Fibroblast of lung (primary cell): ENCODE data around the gene TSC22D2. TPM values are rescaled to one million over a fixed set of nuclear protein-coding genes. Genes with fewer than 3 reads are reported as not detected.

Experiments used
- DNase-seq, 2 donors: peaks; one replicate each; pipeline versions ENCODE4 v3.0.0 to v3.0.0-alpha.2; 2010; ENCODE audit warnings: low read depth in 2 of 2
- H2AFZ ChIP-seq: 2 replicates; pipeline ENCODE4 v1.5.1; 2012; ENCODE audit warnings: low read length, control low read depth, inconsistent platforms
- H3K27ac ChIP-seq: 2 replicates; pipeline ENCODE4 v1.5.1; 2011; ENCODE audit warnings: low read length, control low read depth; ENCODE audit not compliant: insufficient read depth
- H3K27me3 ChIP-seq: 2 replicates; pipeline ENCODE4 v1.5.1; 2011; ENCODE audit warnings: mild to moderate bottlenecking, low read length; ENCODE audit not compliant: control insufficient read depth, insufficient read depth
- H3K36me3 ChIP-seq: 2 replicates; pipeline ENCODE4 v1.5.1; 2011; ENCODE audit warnings: low read length; ENCODE audit not compliant: control insufficient read depth, insufficient read depth
- H3K4me1 ChIP-seq: 2 replicates; pipeline ENCODE4 v1.5.1; 2011; ENCODE audit warnings: low read length; ENCODE audit not compliant: control insufficient read depth, insufficient read depth; ENCODE audit errors: extremely low read depth
- H3K4me2 ChIP-seq: 2 replicates; pipeline ENCODE4 v1.5.1; 2011; ENCODE audit warnings: low read length, control low read depth; ENCODE audit not compliant: insufficient read depth; ENCODE audit errors: extremely low read depth
- H3K4me3 ChIP-seq, 4 experiments: fragments of 200-600 bp in 1 of 4; sonication (generic) in 1 of 4; replicated peaks in 1 of 4; 2 replicates each; pipeline ENCODE4 v1.5.1; 2011 to 2016; ENCODE audit warnings: low read length in 4 of 4, low read depth in 3 of 4, mild to moderate bottlenecking in 3 of 4, control low read depth in 2 of 4, inconsistent platforms in 1 of 4, mixed read lengths in 1 of 4; ENCODE audit not compliant: insufficient read depth in 1 of 4; ENCODE audit errors: control extremely low read depth in 1 of 4
- H3K79me2 ChIP-seq: 2 replicates; pipeline ENCODE4 v1.5.1; 2012; ENCODE audit warnings: mild to moderate bottlenecking, low read length, inconsistent platforms; ENCODE audit not compliant: control insufficient read depth, insufficient read depth
- H3K9ac ChIP-seq: 2 replicates; pipeline ENCODE4 v1.5.1; 2011; ENCODE audit warnings: mild to moderate bottlenecking, low read length, control low read depth; ENCODE audit not compliant: insufficient read depth
- H3K9me3 ChIP-seq: 2 replicates; pipeline ENCODE4 v1.5.1; 2012; ENCODE audit warnings: low read depth, low read length; ENCODE audit not compliant: control insufficient read depth, insufficient read depth
- H4K20me1 ChIP-seq: 2 replicates; pipeline ENCODE4 v1.5.1; 2011; ENCODE audit warnings: low read length; ENCODE audit not compliant: control insufficient read depth, insufficient read depth; ENCODE audit errors: extremely low read depth
- EZH2 ChIP-seq: IDR thresholded peaks from 2 replicates; pipeline ENCODE4 v1.5.1; 2012; ENCODE audit warnings: low read length, control low read depth, mild to moderate bottlenecking; ENCODE audit errors: missing control alignments
- polyA plus RNA-seq, 2 donors: library from polyadenylated mRNA; depleted of rRNA in 1 of 2; stranded (reverse) in 1 of 2; unstranded in 1 of 2; fragments of >200 nt; gene quantifications; 2 replicates each; pipeline ENCODE4 v1.2.1, GENCODE V29; 2011 to 2012; ENCODE audit warnings: missing spikeins in 1 of 2
- total RNA-seq: library from RNA; depleted of rRNA; stranded (reverse); fragments of >200 nt; gene quantifications from 2 replicates; pipeline ENCODE4 v1.2.1, GENCODE V29; 2014
- TF ChIP-seq, protein P1 (sequence below), 2 donors: IDR thresholded peaks in 1 of 2; conservative IDR thresholded peaks in 1 of 2; 1 replicate in 1 of 2; 2 replicates in 1 of 2; pipeline ENCODE4 v1.5.1; 2011 to 2012; ENCODE audit warnings: low read length in 2 of 2, control low read depth in 1 of 2, inconsistent platforms in 1 of 2, low read depth in 1 of 2, mild to moderate bottlenecking in 1 of 2

TSC22D2 gene
- total and polyA plus RNA-seq, 2 donors (not counting 1 experiment from before 2014, with no cell fraction given): 23.6 to 29.3 TPM

DNA sequence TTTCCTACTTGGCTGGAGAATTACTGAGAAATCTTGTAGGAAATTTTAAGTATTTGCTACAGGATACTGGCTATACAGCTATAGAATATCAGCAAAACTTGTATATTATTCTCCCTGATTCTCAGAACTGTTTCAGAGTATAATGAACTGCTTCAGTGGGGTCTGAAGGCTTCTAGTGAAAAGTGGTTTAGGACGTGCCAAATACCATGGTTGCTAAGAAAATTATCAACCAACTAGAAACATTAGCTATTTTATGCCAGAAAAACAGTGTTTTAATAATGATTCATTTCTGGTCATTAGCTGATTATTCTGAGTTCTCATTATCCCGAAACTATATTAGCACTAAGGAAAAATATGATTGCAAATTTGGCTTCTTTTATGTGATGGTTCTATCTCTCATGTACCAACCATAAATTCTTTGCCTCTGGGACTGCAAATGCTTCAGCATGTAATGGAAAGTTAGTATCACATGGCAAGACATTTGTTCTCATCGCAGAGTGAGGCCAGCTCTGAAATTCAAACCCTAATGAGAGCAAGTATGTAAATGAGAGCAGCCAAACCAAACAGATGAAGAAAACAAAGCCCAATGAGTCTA is 11.0 kb upstream of the TSC22D2 start:
- Histone ChIP-seq H3K27me3 (no peaks in the 10 kb centered on the region), H2AFZ (no peak overlapping the region), H3K9me3 (no peaks in the 10 kb centered on the region), H3K4me3 (no peak overlapping the region), H3K36me3 (no peaks in the 10 kb centered on the region), H3K4me2 (no peak overlapping the region), H3K4me1 (no peaks in the 10 kb centered on the region), H4K20me1 (no peaks in the 10 kb centered on the region), H3K79me2 (no peaks in the 10 kb centered on the region), H3K27ac (no peak overlapping the region), H3K9ac (no peak overlapping the region)
- TF ChIP-seq EZH2: no peak
- TF ChIP-seq, protein P1, sequence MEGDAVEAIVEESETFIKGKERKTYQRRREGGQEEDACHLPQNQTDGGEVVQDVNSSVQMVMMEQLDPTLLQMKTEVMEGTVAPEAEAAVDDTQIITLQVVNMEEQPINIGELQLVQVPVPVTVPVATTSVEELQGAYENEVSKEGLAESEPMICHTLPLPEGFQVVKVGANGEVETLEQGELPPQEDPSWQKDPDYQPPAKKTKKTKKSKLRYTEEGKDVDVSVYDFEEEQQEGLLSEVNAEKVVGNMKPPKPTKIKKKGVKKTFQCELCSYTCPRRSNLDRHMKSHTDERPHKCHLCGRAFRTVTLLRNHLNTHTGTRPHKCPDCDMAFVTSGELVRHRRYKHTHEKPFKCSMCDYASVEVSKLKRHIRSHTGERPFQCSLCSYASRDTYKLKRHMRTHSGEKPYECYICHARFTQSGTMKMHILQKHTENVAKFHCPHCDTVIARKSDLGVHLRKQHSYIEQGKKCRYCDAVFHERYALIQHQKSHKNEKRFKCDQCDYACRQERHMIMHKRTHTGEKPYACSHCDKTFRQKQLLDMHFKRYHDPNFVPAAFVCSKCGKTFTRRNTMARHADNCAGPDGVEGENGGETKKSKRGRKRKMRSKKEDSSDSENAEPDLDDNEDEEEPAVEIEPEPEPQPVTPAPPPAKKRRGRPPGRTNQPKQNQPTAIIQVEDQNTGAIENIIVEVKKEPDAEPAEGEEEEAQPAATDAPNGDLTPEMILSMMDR (conservative IDR thresholded peaks at IDR 0.05 in 1 of 2, IDR thresholded peaks at IDR 0.05 in 1 of 2; ENCODE audit: low read depth in 1 of 2, low read length in 2 of 2): no peak
- no peak for DNase-seq

DNA sequence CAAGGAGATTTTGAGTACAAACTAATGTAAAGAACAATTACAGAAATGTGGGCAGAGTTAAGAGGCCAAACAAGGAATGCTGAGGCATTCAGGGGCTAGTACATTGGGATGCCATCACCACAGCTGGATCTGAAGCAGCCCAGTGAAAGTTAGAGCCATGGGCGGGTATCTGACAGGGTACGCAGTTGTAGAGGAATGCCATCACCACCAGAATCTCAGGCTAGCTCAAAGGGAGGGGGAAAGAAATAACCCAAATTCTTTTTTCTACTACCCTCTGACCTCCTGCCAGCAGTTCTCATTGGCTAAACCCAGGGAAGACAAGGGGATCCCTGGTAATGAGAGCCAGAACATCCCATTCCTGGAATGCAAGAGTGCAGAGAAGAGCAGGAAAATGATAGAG is 9.0 kb upstream of the TSC22D2 start:
- Histone ChIP-seq H3K27ac (no peak overlapping the region), H3K4me3 (no peak overlapping the region), H3K36me3 (no peaks in the 10 kb centered on the region), H3K4me1 (no peaks in the 10 kb centered on the region), H2AFZ (no peak overlapping the region), H3K4me2 (no peak overlapping the region), H3K27me3 (no peaks in the 10 kb centered on the region), H3K79me2 (no peaks in the 10 kb centered on the region), H3K9me3 (no peaks in the 10 kb centered on the region), H3K9ac (no peak overlapping the region), H4K20me1 (no peaks in the 10 kb centered on the region)
- TF ChIP-seq, protein P1 (conservative IDR thresholded peaks at IDR 0.05 in 1 of 2, IDR thresholded peaks at IDR 0.05 in 1 of 2; ENCODE audit: low read depth in 1 of 2, low read length in 2 of 2): no peak
- no peak for TF ChIP-seq EZH2
- DNase-seq: no peak

DNA sequence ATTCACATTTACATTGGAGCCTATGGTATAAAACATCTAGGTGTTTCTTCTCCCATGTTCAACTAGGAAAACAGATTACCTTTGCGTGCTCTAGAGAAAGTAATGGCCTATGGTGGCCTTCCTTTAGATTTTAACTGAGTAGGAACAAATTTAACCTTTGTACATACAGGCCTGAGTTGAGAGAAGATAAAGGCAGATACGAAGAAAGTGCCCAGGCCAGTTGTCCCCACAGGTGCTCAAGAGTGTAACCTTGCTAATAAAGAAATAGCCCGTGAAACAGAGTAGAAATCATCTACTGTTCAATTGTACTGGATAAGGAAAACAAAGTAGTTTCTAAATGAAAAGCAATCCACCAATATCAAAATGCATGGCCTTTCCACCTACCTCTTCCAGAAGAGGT is 6.8 kb upstream of the TSC22D2 start:
- no peak overlapping the region for H3K4me2 ChIP-seq
- H3K4me3 ChIP-seq: no peak overlapping the region
- no peaks in the 10 kb centered on the region for H3K9me3 ChIP-seq
- no peak for DNase-seq
- no peak overlapping the region for H3K27ac ChIP-seq
- no peaks in the 10 kb centered on the region for H3K4me1 ChIP-seq
- H4K20me1 ChIP-seq: no peaks in the 10 kb centered on the region
- H3K27me3 ChIP-seq: no peaks in the 10 kb centered on the region
- H3K79me2 ChIP-seq: peaks cover 6% of the 10 kb centered on the region
- H2AFZ ChIP-seq: no peak overlapping the region
- no peak overlapping the region for H3K9ac ChIP-seq
- no peaks in the 10 kb centered on the region for H3K36me3 ChIP-seq
- TF ChIP-seq, protein P1 (conservative IDR thresholded peaks at IDR 0.05 in 1 of 2, IDR thresholded peaks at IDR 0.05 in 1 of 2; ENCODE audit: low read depth in 1 of 2, low read length in 2 of 2): no peak
- TF ChIP-seq EZH2: no peak
